Astrocyte (in vitro differentiated cells and primary cell): ENCODE measurements around the gene IL12RB1. TPM values are rescaled to one million over a fixed set of nuclear protein-coding genes. Genes with fewer than 3 reads are reported as not detected.

Experiments
- DNase-seq: peaks from one replicate; pipeline ENCODE4 v3.0.0-alpha.2; 2010; ENCODE audit warnings: low read depth
- FAIRE-seq: peaks from 2 replicates; lab custom pipeline; 2011; peaks lifted over from hg19 to GRCh38; lab: Jason Lieb, UNC
- H2AFZ ChIP-seq: 2 replicates; pipeline ENCODE4 v1.6.0; 2012; ENCODE audit warnings: low read depth, low read length, inconsistent platforms
- H3K27ac ChIP-seq: 2 replicates; pipeline ENCODE4 v1.5.1; 2011; ENCODE audit warnings: low read depth, low read length, inconsistent platforms
- H3K27me3 ChIP-seq: 2 replicates; pipeline ENCODE4 v1.6.0; 2011; ENCODE audit warnings: low read length, inconsistent platforms; ENCODE audit not compliant: insufficient read depth
- H3K36me3 ChIP-seq: 2 replicates; pipeline ENCODE4 v1.5.1; 2011; ENCODE audit warnings: low read length, inconsistent platforms; ENCODE audit not compliant: insufficient read depth
- H3K4me1 ChIP-seq: 2 replicates; pipeline ENCODE4 v1.5.1; 2011; ENCODE audit warnings: low read length, inconsistent platforms; ENCODE audit not compliant: insufficient read depth
- H3K4me2 ChIP-seq: 2 replicates; pipeline ENCODE4 v1.6.0; 2012; ENCODE audit warnings: low read length, inconsistent platforms
- H3K4me3 ChIP-seq: 2 replicates; pipeline ENCODE4 v1.5.1; 2011; ENCODE audit warnings: low read depth, mild to moderate bottlenecking, low read length, inconsistent platforms; ENCODE audit not compliant: insufficient read depth
- H3K79me2 ChIP-seq: 2 replicates; pipeline ENCODE4 v1.6.0; 2012; ENCODE audit warnings: mild to moderate bottlenecking, low read length, inconsistent platforms; ENCODE audit not compliant: insufficient read depth
- H3K9ac ChIP-seq: 2 replicates; pipeline ENCODE4 v1.6.0; 2012; ENCODE audit warnings: mild to moderate bottlenecking, low read length, inconsistent platforms
- H3K9me3 ChIP-seq: 2 replicates; pipeline ENCODE4 v1.5.1; 2012; ENCODE audit warnings: low read depth, mild to moderate bottlenecking, low read length, inconsistent platforms; ENCODE audit not compliant: insufficient read depth
- H4K20me1 ChIP-seq: 2 replicates; pipeline ENCODE4 v1.6.0; 2012; ENCODE audit warnings: low read length, inconsistent platforms; ENCODE audit not compliant: insufficient read depth
- H3K27ac Mint-ChIP-seq: one replicate; pipeline ENCODE4 v1.8.0; 2021; ENCODE audit warnings: mild to moderate bottlenecking, mixed read lengths; ENCODE audit not compliant: unreplicated experiment
- H3K27me3 Mint-ChIP-seq: one replicate; pipeline ENCODE4 v1.8.0; 2021; ENCODE audit warnings: low read depth, mixed read lengths; ENCODE audit not compliant: unreplicated experiment
- H3K36me3 Mint-ChIP-seq: one replicate; pipeline ENCODE4 v1.8.0; 2021; ENCODE audit warnings: low read depth, mixed read lengths; ENCODE audit not compliant: unreplicated experiment
- H3K4me1 Mint-ChIP-seq: one replicate; pipeline ENCODE4 v1.8.0; 2021; ENCODE audit warnings: low read depth, mixed read lengths; ENCODE audit not compliant: unreplicated experiment
- H3K4me3 Mint-ChIP-seq: one replicate; pipeline ENCODE4 v1.8.0; 2021; ENCODE audit warnings: mild to moderate bottlenecking, moderate library complexity, mixed read lengths; ENCODE audit not compliant: unreplicated experiment
- H3K9me3 Mint-ChIP-seq: one replicate; pipeline ENCODE4 v1.8.0; 2021; ENCODE audit warnings: mild to moderate bottlenecking, mixed read lengths; ENCODE audit not compliant: unreplicated experiment
- EZH2 ChIP-seq: IDR thresholded peaks from 2 replicates; pipeline ENCODE4 v1.6.1; 2012; ENCODE audit warnings: mild to moderate bottlenecking, low read length, inconsistent platforms; ENCODE audit not compliant: insufficient read depth
- total RNA-seq: library from RNA; stranded (reverse); gene quantifications from 2 replicates; pipeline ENCODE4 v1.2.1, GENCODE V29; 2021
- TF ChIP-seq, protein P1 (sequence below): IDR thresholded peaks from 2 replicates; pipeline ENCODE4 v1.5.1; 2011; ENCODE audit warnings: low read depth, mild to moderate bottlenecking, inconsistent platforms, low read length, moderate library complexity; ENCODE audit not compliant: insufficient read depth

Gene IL12RB1
- total RNA-seq, 1 donor from 2014 or later = 0.07 TPM

DNA sequence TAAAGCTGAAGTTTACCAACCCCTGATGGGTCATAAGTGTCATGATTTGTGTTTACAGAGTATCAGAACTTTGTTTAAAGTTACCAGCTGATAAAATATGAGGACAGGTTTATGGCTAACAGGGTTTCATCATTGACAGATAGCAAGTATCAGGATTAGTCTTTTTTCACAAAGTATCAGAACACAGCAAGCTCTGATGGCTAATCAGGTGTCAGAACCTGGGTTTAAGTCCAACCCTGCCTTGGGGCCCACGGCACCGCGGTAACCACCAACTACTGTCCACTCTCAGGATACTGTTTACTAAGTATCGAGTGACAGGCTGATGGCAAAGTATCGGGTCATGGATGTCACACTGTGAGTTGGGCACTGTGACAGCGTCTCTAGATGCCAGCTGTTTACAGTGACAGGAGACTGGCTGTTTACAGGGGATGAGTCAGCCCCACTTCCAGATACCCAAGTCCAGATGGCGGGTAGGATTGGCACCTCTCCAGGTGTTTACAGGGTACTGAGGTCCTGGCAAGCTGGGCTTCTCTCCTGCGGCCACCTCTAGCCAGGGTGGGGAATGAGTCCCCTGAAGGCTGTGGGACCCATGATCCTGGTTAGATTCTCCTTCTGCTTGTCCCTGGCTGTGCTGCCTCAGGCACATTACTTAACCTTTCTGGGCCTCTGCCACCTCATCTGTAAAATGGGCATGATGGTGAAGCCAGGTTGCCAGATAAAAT is 57.0 kb downstream of the IL12RB1 start:
- no peak for FAIRE-seq
- no peaks in the 10 kb centered on the region for H3K27me3 ChIP-seq
- no peaks in the 10 kb centered on the region for H3K4me1 ChIP-seq
- H3K4me2 ChIP-seq = no peak overlapping the region
- no peak overlapping the region for H3K9ac ChIP-seq
- H3K4me3 ChIP-seq = no peak overlapping the region
- no peaks in the 10 kb centered on the region for H3K79me2 ChIP-seq
- no peak for DNase-seq
- Mint-ChIP-seq H3K36me3 (no peaks in the 10 kb centered on the region), H3K9me3 (no peaks in the 10 kb centered on the region), H3K4me3 (no peak overlapping the region), H3K27ac (no peak overlapping the region), H3K4me1 (no peaks in the 10 kb centered on the region), H3K27me3 (peaks cover 29% of the 10 kb centered on the region)
- H2AFZ ChIP-seq = no peak overlapping the region
- H4K20me1 ChIP-seq = no peaks in the 10 kb centered on the region
- no peak overlapping the region for H3K27ac ChIP-seq
- no peaks in the 10 kb centered on the region for H3K9me3 ChIP-seq
- TF ChIP-seq, protein P1, sequence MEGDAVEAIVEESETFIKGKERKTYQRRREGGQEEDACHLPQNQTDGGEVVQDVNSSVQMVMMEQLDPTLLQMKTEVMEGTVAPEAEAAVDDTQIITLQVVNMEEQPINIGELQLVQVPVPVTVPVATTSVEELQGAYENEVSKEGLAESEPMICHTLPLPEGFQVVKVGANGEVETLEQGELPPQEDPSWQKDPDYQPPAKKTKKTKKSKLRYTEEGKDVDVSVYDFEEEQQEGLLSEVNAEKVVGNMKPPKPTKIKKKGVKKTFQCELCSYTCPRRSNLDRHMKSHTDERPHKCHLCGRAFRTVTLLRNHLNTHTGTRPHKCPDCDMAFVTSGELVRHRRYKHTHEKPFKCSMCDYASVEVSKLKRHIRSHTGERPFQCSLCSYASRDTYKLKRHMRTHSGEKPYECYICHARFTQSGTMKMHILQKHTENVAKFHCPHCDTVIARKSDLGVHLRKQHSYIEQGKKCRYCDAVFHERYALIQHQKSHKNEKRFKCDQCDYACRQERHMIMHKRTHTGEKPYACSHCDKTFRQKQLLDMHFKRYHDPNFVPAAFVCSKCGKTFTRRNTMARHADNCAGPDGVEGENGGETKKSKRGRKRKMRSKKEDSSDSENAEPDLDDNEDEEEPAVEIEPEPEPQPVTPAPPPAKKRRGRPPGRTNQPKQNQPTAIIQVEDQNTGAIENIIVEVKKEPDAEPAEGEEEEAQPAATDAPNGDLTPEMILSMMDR = no peak
- TF ChIP-seq EZH2 = no peak
- no peaks in the 10 kb centered on the region for H3K36me3 ChIP-seq

DNA sequence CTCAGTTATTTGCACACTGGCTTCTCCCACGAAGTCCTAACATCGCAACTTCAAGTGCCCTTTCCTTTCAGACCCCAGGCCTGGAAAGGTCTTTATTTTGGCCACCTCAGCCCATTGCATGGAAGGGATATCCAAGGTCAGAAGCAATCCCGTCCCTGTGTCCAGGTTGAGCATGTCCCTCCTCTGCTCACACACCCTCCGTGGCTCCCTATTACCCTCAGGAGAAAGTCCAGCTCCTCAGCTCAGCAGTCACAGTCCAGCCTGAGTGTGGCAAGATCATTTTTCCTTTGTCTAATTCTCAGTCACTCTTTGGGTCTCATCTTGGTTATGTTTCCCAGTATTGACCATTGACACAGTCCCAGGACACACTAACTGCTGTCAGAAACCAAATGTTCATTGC is 59.6 kb downstream of the IL12RB1 start:
- Histone ChIP-seq H3K4me3 (no peak overlapping the region), H2AFZ (no peak overlapping the region), H3K36me3 (no peaks in the 10 kb centered on the region), H3K27ac (no peak overlapping the region), H4K20me1 (no peaks in the 10 kb centered on the region), H3K79me2 (no peaks in the 10 kb centered on the region), H3K4me1 (peaks cover 6% of the 10 kb centered on the region), H3K9me3 (no peaks in the 10 kb centered on the region), H3K27me3 (no peaks in the 10 kb centered on the region), H3K9ac (no peak overlapping the region), H3K4me2 (no peak overlapping the region)
- Mint-ChIP-seq H3K9me3 (no peaks in the 10 kb centered on the region), H3K4me1 (no peaks in the 10 kb centered on the region), H3K36me3 (no peaks in the 10 kb centered on the region), H3K4me3 (no peak overlapping the region), H3K27me3 (peaks cover 16% of the 10 kb centered on the region), H3K27ac (no peak overlapping the region)
- TF ChIP-seq, protein P1 = no peak
- no peak for TF ChIP-seq EZH2
- no peak for DNase-seq
- FAIRE-seq = no peak

DNA sequence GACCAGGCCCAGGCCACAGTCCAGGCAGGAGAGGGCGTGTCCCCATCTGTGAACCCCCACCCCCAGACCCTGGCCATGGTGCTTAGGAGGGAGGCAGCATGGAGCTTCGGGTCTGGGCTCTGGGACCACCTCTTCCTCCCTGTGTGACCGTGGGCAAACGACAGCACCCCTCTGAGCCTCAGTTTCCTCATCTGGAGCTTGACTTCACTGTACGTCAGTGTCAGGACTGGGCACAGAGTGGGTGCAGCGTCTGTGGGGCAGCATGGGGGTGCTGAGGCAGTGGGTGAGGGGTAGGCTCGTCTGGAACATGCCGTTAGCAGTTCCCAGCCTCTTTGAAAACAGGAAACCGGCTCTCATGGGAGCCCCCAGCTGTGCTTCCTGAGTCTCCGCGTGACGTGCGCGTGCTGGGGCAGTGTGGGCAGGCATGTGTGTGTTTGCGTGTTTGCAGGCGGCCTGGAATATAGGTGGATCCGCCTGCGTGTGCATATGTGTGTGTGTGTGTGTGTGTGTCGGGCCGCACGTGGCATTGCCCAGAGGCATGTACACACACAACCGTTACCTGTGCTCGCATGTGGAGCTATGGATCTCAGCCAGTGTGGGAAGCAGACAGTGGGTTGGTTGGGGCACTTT is 63.0 kb downstream of the IL12RB1 start:
- peak overlapping the region; percentile 23 for H3K9ac ChIP-seq
- no peak overlapping the region for H3K4me3 Mint-ChIP-seq
- TF ChIP-seq, protein P1 = no peak
- no peak for TF ChIP-seq EZH2
- H3K27me3 ChIP-seq = no peaks in the 10 kb centered on the region
- H3K4me1 ChIP-seq = peaks cover 27% of the 10 kb centered on the region
- H2AFZ ChIP-seq = peak overlapping the region; percentile 52
- no peak overlapping the region for H3K27ac ChIP-seq
- H3K9me3 Mint-ChIP-seq = no peaks in the 10 kb centered on the region
- peak overlapping the region; percentile 34 for H3K27ac Mint-ChIP-seq
- H3K4me3 ChIP-seq = no peak overlapping the region
- no peaks in the 10 kb centered on the region for H3K36me3 Mint-ChIP-seq
- no peak overlapping the region for H3K4me2 ChIP-seq
- H3K4me1 Mint-ChIP-seq = peaks cover 4% of the 10 kb centered on the region
- no peaks in the 10 kb centered on the region for H3K36me3 ChIP-seq
- peaks cover 10% of the 10 kb centered on the region for H3K27me3 Mint-ChIP-seq
- DNase-seq = no peak
- no peaks in the 10 kb centered on the region for H3K9me3 ChIP-seq
- no peaks in the 10 kb centered on the region for H4K20me1 ChIP-seq
- no peaks in the 10 kb centered on the region for H3K79me2 ChIP-seq
- no peak for FAIRE-seq
